ENCODE measurements around the gene CDH6. TPM values are rescaled to one million over a fixed set of nuclear protein-coding genes. Genes with fewer than 3 reads are reported as not detected.

CDH6 gene
- total RNA-seq, 1 donor: 4.3 TPM

- DNase-seq (ENCODE audit: low read depth): no peak
- no peak for TF ChIP-seq CTCF (IDR thresholded peaks at IDR 0.05; ENCODE audit: insufficient read depth, low read depth, low read length)
- no peak overlapping the region for H3K4me3 ChIP-seq (ENCODE audit: low read depth, low read length)
Measured at GRCh38 chr5:31194892-31195555, 1.5 kb downstream of the CDH6 start.

DNA sequence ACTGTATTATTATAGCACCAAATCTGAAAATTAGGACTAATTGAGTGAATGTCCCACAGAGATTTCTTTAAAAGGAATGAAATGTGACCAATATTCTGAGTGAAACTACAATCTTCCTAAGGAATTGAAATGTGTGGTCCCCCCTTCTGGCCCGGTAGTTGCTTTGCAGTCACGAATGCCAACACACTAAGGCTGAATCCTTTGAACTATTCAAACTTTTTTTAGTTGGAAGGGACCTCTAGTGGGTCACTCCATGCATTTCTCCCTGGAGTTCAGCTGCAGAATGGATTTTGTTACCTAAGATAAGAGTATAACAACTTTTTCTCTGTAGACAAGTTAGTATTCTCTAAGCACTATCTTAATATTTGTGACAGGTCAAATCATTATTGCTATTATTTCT, 2.8 kb downstream of the CDH6 start:
- DNase-seq (ENCODE audit: low read depth): no peak
- TF ChIP-seq CTCF (IDR thresholded peaks at IDR 0.05; ENCODE audit: insufficient read depth, low read depth, low read length): no peak
- H3K4me3 ChIP-seq (ENCODE audit: low read depth, low read length): no peak overlapping the region

DNA sequence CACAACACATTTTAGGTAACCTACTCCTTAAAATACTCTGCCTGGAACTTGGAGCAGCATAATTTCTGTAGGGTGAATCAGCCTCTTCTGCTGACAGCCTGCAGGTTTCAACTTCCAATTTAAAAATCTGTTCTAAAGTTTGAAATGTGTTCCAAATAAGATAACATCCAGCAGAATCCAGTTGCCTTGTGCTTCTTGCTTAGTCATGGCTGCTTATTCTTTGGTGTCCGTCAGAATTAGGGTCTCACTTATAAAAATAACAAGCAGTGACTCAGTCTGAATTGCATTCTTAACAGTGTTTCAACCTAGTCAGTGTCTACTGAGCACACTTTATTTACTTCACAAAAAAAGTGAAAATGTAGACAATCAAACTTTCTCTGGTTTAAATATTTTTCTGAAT, 3.7 kb downstream of the CDH6 start:
- TF ChIP-seq CTCF (IDR thresholded peaks at IDR 0.05; ENCODE audit: insufficient read depth, low read depth, low read length): no peak
- no peak overlapping the region for H3K4me3 ChIP-seq (ENCODE audit: low read depth, low read length)
- DNase-seq (ENCODE audit: low read depth): no peak

GRCh38 chr5:31204958-31205357, 11.5 kb downstream of the CDH6 start:
- no peak for TF ChIP-seq CTCF (IDR thresholded peaks at IDR 0.05; ENCODE audit: insufficient read depth, low read depth, low read length)
- no peak for DNase-seq (ENCODE audit: low read depth)
- H3K4me3 ChIP-seq (ENCODE audit: low read depth, low read length): no peak overlapping the region

DNA sequence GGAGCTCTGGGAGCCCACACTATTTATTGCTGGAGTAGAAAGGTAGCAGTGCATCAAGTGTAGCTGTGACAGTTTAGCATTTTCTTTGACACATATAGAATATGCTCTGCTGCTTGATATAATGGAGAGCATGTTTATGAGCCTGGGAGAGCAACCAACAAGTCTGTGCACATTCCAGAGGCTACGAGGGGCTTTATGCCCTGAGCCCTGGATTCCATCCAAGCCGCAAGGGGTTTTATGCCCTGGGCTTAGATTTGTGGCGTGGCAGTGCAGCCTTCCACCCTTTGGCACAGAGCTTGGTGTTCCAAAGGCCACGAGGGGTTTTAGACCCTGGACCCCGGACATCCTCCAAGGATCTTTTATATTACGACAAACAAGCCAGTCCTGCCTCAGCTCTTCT, 14.6 kb downstream of the CDH6 start:
- no peak for DNase-seq (ENCODE audit: low read depth)
- TF ChIP-seq CTCF (IDR thresholded peaks at IDR 0.05; ENCODE audit: insufficient read depth, low read depth, low read length): no peak

GRCh38 chr5:31209334-31209733, 15.8 kb downstream of the CDH6 start:
- no peak for TF ChIP-seq CTCF (IDR thresholded peaks at IDR 0.05; ENCODE audit: insufficient read depth, low read depth, low read length)
- no peak for DNase-seq (ENCODE audit: low read depth)

More for the DNA sequence above, 14.6 kb downstream of the CDH6 start:
- H3K4me3 ChIP-seq (ENCODE audit: low read depth, low read length): no peak overlapping the region

DNA sequence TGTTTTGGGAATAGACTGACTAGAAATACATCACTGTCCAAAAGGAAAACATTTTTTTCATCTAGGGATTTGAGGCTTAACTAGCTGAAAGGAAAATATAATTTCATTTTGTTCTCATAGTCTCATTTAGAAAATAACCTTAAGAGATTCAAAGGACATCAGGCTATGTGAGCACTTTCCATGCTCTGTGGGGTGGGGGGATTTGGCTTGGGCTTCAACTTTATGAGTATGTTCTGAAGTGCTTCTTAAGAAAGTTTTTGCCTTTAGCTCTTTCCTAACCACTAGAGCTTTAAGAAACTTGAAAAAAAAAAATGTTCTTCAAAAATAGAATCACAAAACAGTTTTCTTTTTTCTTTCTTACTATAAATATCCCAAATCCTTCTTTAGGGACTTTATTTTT, 17.6 kb downstream of the CDH6 start:
- H3K4me3 ChIP-seq (ENCODE audit: low read depth, low read length): no peak overlapping the region
- no peak for DNase-seq (ENCODE audit: low read depth)
- no peak for TF ChIP-seq CTCF (IDR thresholded peaks at IDR 0.05; ENCODE audit: insufficient read depth, low read depth, low read length)

More at GRCh38 chr5:31209334-31209733, 15.8 kb downstream of the CDH6 start:
- no peak overlapping the region for H3K4me3 ChIP-seq (ENCODE audit: low read depth, low read length)
